Neural progenitor cell (in vitro differentiated cells): ENCODE data around the gene SLC1A1.

Source experiments
- EZH2 ChIP-seq: fragments of 200-600 bp; sonication (generic); IDR thresholded peaks from 2 replicates; pipeline ENCODE4 v1.6.1; 2017; ENCODE audit warnings: antibody characterized with exemption, mild to moderate bottlenecking, moderate library complexity
- EZH2phosphoT487 ChIP-seq: fragments of 200-600 bp; sonication (generic); IDR thresholded peaks from 2 replicates; pipeline ENCODE4 v1.6.1; 2017; ENCODE audit warnings: antibody characterized with exemption
- TF ChIP-seq, protein P1 (sequence below): fragments of 200-600 bp; sonication (generic); IDR thresholded peaks from 2 replicates; pipeline ENCODE4 v1.5.1; 2017; ENCODE audit warnings: antibody characterized with exemption, mild to moderate bottlenecking

GRCh38 chr9:4620881-4621555 is 130.8 kb downstream of the SLC1A1 start:
- TF ChIP-seq, protein P1, sequence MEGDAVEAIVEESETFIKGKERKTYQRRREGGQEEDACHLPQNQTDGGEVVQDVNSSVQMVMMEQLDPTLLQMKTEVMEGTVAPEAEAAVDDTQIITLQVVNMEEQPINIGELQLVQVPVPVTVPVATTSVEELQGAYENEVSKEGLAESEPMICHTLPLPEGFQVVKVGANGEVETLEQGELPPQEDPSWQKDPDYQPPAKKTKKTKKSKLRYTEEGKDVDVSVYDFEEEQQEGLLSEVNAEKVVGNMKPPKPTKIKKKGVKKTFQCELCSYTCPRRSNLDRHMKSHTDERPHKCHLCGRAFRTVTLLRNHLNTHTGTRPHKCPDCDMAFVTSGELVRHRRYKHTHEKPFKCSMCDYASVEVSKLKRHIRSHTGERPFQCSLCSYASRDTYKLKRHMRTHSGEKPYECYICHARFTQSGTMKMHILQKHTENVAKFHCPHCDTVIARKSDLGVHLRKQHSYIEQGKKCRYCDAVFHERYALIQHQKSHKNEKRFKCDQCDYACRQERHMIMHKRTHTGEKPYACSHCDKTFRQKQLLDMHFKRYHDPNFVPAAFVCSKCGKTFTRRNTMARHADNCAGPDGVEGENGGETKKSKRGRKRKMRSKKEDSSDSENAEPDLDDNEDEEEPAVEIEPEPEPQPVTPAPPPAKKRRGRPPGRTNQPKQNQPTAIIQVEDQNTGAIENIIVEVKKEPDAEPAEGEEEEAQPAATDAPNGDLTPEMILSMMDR, result no peak
- TF ChIP-seq EZH2 (no peak), EZH2phosphoT487 (no peak)
